Peyer's patch (tissue), 4 donors: ENCODE measurements around the gene PRR33. TPM values are rescaled to one million over a fixed set of nuclear protein-coding genes. Genes with fewer than 3 reads are reported as not detected.

Source experiments
- DNase-seq, 3 donors: peaks; one replicate each; pipeline ENCODE4 v3.0.0-alpha.2; 2017 to 2019
- H3K27ac ChIP-seq, 4 donors: fragments of 200-600 bp; sonication (generic); one replicate each; pipeline ENCODE4 v1.5.1; 2016 to 2019
- H3K27me3 ChIP-seq, 2 donors: fragments of 200-600 bp; sonication (generic); one replicate each; pipeline ENCODE4 v1.5.1; 2019
- H3K36me3 ChIP-seq, 3 donors: fragments of 200-600 bp; sonication (generic); one replicate each; pipeline ENCODE4 v1.5.1; 2016 to 2019
- H3K4me1 ChIP-seq, 4 donors: fragments of 200-600 bp; sonication (generic); one replicate each; pipeline ENCODE4 v1.5.1; 2016 to 2019
- H3K4me3 ChIP-seq, 4 donors: fragments of 200-600 bp; sonication (generic); 1 replicate in 3 of 4; 2 replicates in 1 of 4; pipeline ENCODE4 v1.5.1; 2016 to 2019; ENCODE audit warnings: mild to moderate bottlenecking in 1 of 4
- H3K9me3 ChIP-seq, 4 donors: fragments of 200-600 bp; sonication (generic); one replicate each; pipeline ENCODE4 v1.5.1; 2016 to 2019; ENCODE audit warnings: mild to moderate bottlenecking in 1 of 4
- CTCF ChIP-seq, 6 experiments: fragments of 450-650 bp in 4 of 6; fragments of 200-600 bp in 2 of 6; sonication (generic) in 1 of 6; IDR thresholded peaks; one replicate each; pipeline ENCODE4 v1.5.1; 2017 to 2019; ENCODE audit warnings: antibody characterized with exemption in 6 of 6, mild to moderate bottlenecking in 3 of 6, moderate library complexity in 1 of 6
- POLR2A ChIP-seq, 2 donors: fragments of 450-650 bp; IDR thresholded peaks; one replicate each; pipeline ENCODE4 v1.5.1; 2017; ENCODE audit warnings: antibody characterized with exemption in 2 of 2, mild to moderate bottlenecking in 2 of 2, moderate library complexity in 2 of 2
- total RNA-seq, 4 donors: library from RNA; depleted of rRNA; stranded (reverse); fragments of >200 nt; gene quantifications; one replicate each; pipeline ENCODE4 v1.1.0, GENCODE V29; 2016

Gene PRR33
- total RNA-seq, 4 donors from 2014 or later, result not detected

- no peak for DNase-seq
- Histone ChIP-seq H3K27me3 (no peaks in the 10 kb centered on the region), H3K9me3 (no peaks in the 10 kb centered on the region), H3K4me1 (peaks cover 0 to 26% (median 16%) of the 10 kb centered on the region in 4 donors), H3K27ac (no peak overlapping the region), H3K4me3 (no peak overlapping the region), H3K36me3 (no peaks in the 10 kb centered on the region)
- TF ChIP-seq POLR2A (IDR thresholded peaks at IDR 0.05) (no peak), CTCF (IDR thresholded peaks at IDR 0.05) (no peak)
These were observed 30.0 kb downstream of the PRR33 start for GRCh38 chr11:1861435-1862411.

GRCh38 chr11:1860108-1860507, 31.6 kb downstream of the PRR33 start:
- Histone ChIP-seq H3K27ac (no peak overlapping the region), H3K9me3 (no peaks in the 10 kb centered on the region), H3K4me1 (peaks cover 0 to 28% (median 23%) of the 10 kb centered on the region in 4 donors), H3K36me3 (no peaks in the 10 kb centered on the region), H3K27me3 (no peaks in the 10 kb centered on the region), H3K4me3 (no peak overlapping the region)
- DNase-seq, result no peak
- no peak for TF ChIP-seq POLR2A (IDR thresholded peaks at IDR 0.05)
- no peak for TF ChIP-seq CTCF (IDR thresholded peaks at IDR 0.05)

GRCh38 chr11:1859004-1859403, 32.7 kb downstream of the PRR33 start:
- no peaks in the 10 kb centered on the region for H3K36me3 ChIP-seq
- TF ChIP-seq POLR2A (IDR thresholded peaks at IDR 0.05) (no peak), CTCF (IDR thresholded peaks at IDR 0.05) (no peak)
- H3K9me3 ChIP-seq, result no peaks in the 10 kb centered on the region
- H3K27me3 ChIP-seq, result no peaks in the 10 kb centered on the region
- no peak for DNase-seq
- no peak overlapping the region for H3K27ac ChIP-seq
- H3K4me1 ChIP-seq, result peaks cover 0 to 31% (median 20%) of the 10 kb centered on the region in 4 donors
- no peak overlapping the region for H3K4me3 ChIP-seq

- H3K36me3 ChIP-seq, result no peaks in the 10 kb centered on the region
- H3K9me3 ChIP-seq, result no peaks in the 10 kb centered on the region
- H3K27ac ChIP-seq, result no peak overlapping the region
- no peak overlapping the region for H3K4me3 ChIP-seq
- peaks cover 0 to 31% (median 18%) of the 10 kb centered on the region in 4 donors for H3K4me1 ChIP-seq
- DNase-seq, result no peak
- H3K27me3 ChIP-seq, result no peaks in the 10 kb centered on the region
- no peak for TF ChIP-seq CTCF (IDR thresholded peaks at IDR 0.05)
- TF ChIP-seq POLR2A (IDR thresholded peaks at IDR 0.05), result no peak
These were observed 33.1 kb downstream of the PRR33 start for GRCh38 chr11:1858576-1858975.

- TF ChIP-seq CTCF (IDR thresholded peaks at IDR 0.05) (no peak), POLR2A (IDR thresholded peaks at IDR 0.05) (no peak)
- DNase-seq, result no peak
- no peaks in the 10 kb centered on the region for H3K27me3 ChIP-seq
These were observed 33.5 kb downstream of the PRR33 start for GRCh38 chr11:1858154-1858553.

More at GRCh38 chr11:1858154-1858553, 33.5 kb downstream of the PRR33 start:
- Histone ChIP-seq H3K4me3 (no peak overlapping the region), H3K36me3 (no peaks in the 10 kb centered on the region), H3K9me3 (no peaks in the 10 kb centered on the region), H3K4me1 (peaks cover 0 to 31% (median 14%) of the 10 kb centered on the region in 4 donors), H3K27ac (no peak overlapping the region)
